Osteocyte (in vitro differentiated cells): Measurements from ENCODE around the gene SLC9A4. TPM values are rescaled to one million over a fixed set of nuclear protein-coding genes. Genes with fewer than 3 reads are reported as not detected.

Experiments
- DNase-seq: peaks from one replicate; pipeline ENCODE4 v3.0.0; 2021; ENCODE audit warnings: mixed read lengths; ENCODE audit not compliant: unreplicated experiment; ENCODE audit errors: extremely low spot score
- H3K27ac Mint-ChIP-seq: one replicate; pipeline ENCODE4 v1.8.0; 2021; ENCODE audit warnings: mild to moderate bottlenecking, mixed read lengths; ENCODE audit not compliant: unreplicated experiment
- H3K27me3 Mint-ChIP-seq: one replicate; pipeline ENCODE4 v1.8.0; 2021; ENCODE audit warnings: mixed read lengths; ENCODE audit not compliant: unreplicated experiment
- H3K36me3 Mint-ChIP-seq: one replicate; pipeline ENCODE4 v1.8.0; 2021; ENCODE audit warnings: mixed read lengths; ENCODE audit not compliant: unreplicated experiment
- H3K4me1 Mint-ChIP-seq: one replicate; pipeline ENCODE4 v1.8.0; 2021; ENCODE audit warnings: mixed read lengths; ENCODE audit not compliant: unreplicated experiment
- H3K4me3 Mint-ChIP-seq: one replicate; pipeline ENCODE4 v1.8.0; 2021; ENCODE audit warnings: mild to moderate bottlenecking, moderate library complexity, mixed read lengths; ENCODE audit not compliant: unreplicated experiment
- H3K9me3 Mint-ChIP-seq: one replicate; pipeline ENCODE4 v1.8.0; 2021; ENCODE audit warnings: mixed read lengths; ENCODE audit not compliant: unreplicated experiment
- CTCF ChIP-seq: fragments of 200-600 bp; sonication (generic); IDR thresholded peaks from 2 replicates; pipeline ENCODE4 v1.5.0; 2021; ENCODE audit warnings: antibody characterized with exemption, mild to moderate bottlenecking, moderate library complexity
- microRNA-seq: library from miRNA; unstranded; fragments of <30 nt; microRNA quantifications from one replicate; pipeline ENCODE4 v1.1.0, GENCODE V29; 2020; ENCODE audit not compliant: unreplicated experiment
- total RNA-seq: library from RNA; stranded (reverse); gene quantifications from 2 replicates; pipeline ENCODE4 v1.2.1, GENCODE V29; 2021

The SLC9A4 gene
- total RNA-seq, 1 donor from 2014 or later = not detected

GRCh38 chr2:102575888-102576287 is 102.9 kb downstream of the SLC9A4 start:
- peaks cover 6% of the 10 kb centered on the region for H3K9me3 Mint-ChIP-seq
- no peak for TF ChIP-seq CTCF

DNA sequence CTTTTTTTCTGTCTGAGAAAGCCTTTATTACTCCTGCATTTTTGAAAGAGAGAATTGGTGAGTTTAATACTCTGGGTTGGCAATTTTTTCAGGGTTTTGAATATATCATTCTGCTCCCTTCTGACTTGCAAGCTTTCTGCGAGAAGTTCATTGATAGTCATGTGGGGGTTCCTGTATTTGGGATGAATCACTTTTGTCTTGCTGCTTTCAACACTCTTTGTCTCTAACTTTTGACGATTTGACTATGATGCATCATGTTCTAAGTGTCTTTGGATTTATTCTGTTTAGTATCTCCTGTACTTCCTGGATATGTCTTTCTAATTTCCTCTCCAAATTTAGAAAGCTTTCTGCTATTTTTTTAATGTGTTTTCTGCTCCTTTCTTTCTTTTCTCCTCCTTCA is 105.3 kb downstream of the SLC9A4 start:
- Mint-ChIP-seq H3K27me3 (peaks cover 11% of the 10 kb centered on the region), H3K27ac (no peak overlapping the region), H3K4me3 (no peak overlapping the region), H3K36me3 (no peaks in the 10 kb centered on the region), H3K9me3 (peaks cover 6% of the 10 kb centered on the region), H3K4me1 (no peaks in the 10 kb centered on the region)
- no peak for TF ChIP-seq CTCF
- no peak for DNase-seq

More at GRCh38 chr2:102575888-102576287, 102.9 kb downstream of the SLC9A4 start:
- no peaks in the 10 kb centered on the region for H3K36me3 Mint-ChIP-seq
- no peak for DNase-seq
- H3K4me3 Mint-ChIP-seq = no peak overlapping the region
- no peak overlapping the region for H3K27ac Mint-ChIP-seq
- no peaks in the 10 kb centered on the region for H3K4me1 Mint-ChIP-seq
- H3K27me3 Mint-ChIP-seq = peaks cover 8% of the 10 kb centered on the region

- no peak for TF ChIP-seq CTCF
- DNase-seq = no peak
- H3K27ac Mint-ChIP-seq = no peak overlapping the region
- no peaks in the 10 kb centered on the region for H3K4me1 Mint-ChIP-seq
- H3K4me3 Mint-ChIP-seq = no peak overlapping the region
- H3K36me3 Mint-ChIP-seq = no peaks in the 10 kb centered on the region
- peaks cover 14% of the 10 kb centered on the region for H3K27me3 Mint-ChIP-seq
- no peaks in the 10 kb centered on the region for H3K9me3 Mint-ChIP-seq
Observed at GRCh38 chr2:102581911-102582310, 108.9 kb downstream of the SLC9A4 start.

DNA sequence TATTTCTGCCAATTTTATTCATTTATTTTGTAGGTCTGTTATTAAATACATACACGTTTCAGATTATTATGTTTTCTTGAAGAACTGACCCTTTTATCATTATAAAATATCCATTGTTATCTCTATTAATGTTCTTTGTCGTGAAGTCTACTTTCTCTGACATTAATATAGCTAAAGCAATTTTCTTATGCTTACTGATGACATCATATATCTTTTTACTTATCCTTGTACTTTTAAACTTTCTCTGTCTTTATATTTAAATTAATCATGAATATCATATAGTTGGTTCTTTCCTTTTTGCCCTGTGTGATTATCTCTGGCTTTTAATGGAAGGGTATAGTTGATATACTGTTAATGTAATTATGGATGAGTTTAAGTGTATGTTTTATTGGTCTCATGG is 109.8 kb downstream of the SLC9A4 start:
- Mint-ChIP-seq H3K9me3 (no peaks in the 10 kb centered on the region), H3K27ac (no peak overlapping the region), H3K27me3 (peaks cover 16% of the 10 kb centered on the region), H3K4me3 (no peak overlapping the region), H3K4me1 (no peaks in the 10 kb centered on the region), H3K36me3 (no peaks in the 10 kb centered on the region)
- no peak for DNase-seq
- no peak for TF ChIP-seq CTCF

Small RNA genes lying within 50 kb of the gene (microRNA-seq; reads per million reads assigned to microRNA genes)
- not detected for gene MIR4772

Other genes with a start within 250 kb of the SLC9A4 start
- gene IL1RL1, start 161.7 kb upstream of the SLC9A4 start, total RNA-seq = not detected in 2 replicates
- 0.26 and 0.38 TPM in 2 replicates for gene IL18R1, start 117.4 kb upstream of the SLC9A4 start, total RNA-seq
- not detected in 2 replicates for gene IL18RAP, start 50.1 kb upstream of the SLC9A4 start, total RNA-seq
- gene SLC9A2, start 146.3 kb downstream of the SLC9A4 start, total RNA-seq = not detected in 2 replicates